Activated CD8-positive, alpha-beta memory T cell treated with anti-CD3 and anti-CD28 coated beads, Interleukin-2, amount 50 U/mL, for 48 hours (primary cell): ENCODE measurements around the gene ARHGEF16.

Source experiments
- DNase-seq: peaks from one replicate; pipeline ENCODE4 v3.0.0-alpha.2; 2020

Gene ARHGEF16

DNA sequence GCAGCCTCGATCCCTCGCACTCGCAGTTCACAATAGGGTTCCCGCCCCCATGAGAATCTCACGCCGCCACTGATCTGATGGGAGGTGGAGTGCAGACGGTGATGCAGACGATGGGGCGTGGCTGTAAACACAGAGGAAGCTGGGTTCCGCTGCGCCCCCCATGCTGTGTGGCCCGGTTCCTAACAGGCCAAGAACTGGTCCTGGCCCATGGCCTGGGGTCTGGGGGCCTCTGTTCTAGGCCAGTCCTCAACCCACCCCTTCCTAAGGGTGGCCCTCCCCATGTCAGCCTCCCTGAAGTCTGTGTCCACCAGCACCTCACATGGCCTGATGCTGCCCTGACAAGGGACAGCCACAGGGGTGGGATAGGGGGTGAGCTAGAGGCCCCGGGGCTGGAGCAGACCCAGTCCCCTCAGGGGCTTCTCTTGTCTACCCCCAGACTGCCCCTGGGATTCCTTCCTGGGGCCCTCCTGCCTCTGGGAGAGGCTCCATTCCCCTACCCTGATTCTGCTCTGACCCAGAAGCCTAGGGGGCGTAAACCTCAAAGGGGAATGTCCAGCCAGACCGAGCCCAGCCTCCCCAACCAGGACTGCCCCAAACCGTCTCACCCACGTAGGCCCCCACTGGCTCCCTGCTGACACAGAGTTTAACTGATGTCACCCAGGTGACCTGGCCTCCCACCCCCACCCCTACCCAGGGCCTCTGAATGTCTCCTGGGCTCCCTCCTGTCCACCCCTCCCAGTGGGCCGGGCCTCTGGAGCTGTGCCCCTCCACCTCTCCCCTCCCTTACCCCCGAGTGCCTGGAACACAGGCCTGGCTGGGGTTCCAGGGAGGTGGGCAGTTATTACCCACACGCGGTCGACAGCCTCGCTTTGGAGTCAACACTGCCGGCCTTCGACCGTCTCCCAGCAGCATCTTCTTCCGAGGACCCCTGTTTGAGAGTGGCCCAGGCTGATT, 14.8 kb upstream of the ARHGEF16 start:
- no peak for DNase-seq

GRCh38 chr1:3440300-3440681, 14.2 kb upstream of the ARHGEF16 start:
- no peak for DNase-seq

DNA sequence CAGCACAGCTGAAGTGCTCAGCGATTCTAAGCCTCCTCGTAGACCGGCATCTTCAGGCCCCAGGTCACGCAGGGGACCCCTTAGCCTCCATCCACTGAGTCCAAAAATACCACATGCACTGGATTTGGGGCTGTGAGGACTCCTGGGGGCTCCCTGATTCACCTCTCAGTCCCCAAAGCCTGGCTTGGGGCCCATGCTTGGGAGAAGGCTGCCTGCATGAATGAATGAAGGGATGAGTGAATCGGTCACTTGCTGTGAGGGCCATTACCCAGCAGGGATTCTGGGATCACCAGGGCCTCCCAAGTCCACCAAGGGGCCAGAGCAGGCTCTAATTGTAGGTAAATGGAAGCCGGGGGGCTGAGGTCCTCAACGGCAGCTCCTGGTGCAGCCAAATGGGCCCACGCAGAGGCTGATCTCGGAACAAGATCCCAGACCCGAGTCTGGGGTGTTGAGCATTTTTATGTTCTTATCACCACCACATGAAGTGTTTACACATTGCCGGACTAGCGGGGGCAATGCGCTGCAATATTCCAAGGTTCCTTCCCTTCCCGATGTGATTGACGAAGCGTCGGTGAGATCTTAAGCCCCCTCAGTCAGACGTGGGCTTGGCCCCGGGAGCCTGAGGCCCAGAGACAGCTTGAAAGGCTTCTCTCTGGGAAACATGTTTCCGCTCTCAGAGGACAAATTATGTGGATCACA, 13.6 kb upstream of the ARHGEF16 start:
- DNase-seq, result no peak

DNA sequence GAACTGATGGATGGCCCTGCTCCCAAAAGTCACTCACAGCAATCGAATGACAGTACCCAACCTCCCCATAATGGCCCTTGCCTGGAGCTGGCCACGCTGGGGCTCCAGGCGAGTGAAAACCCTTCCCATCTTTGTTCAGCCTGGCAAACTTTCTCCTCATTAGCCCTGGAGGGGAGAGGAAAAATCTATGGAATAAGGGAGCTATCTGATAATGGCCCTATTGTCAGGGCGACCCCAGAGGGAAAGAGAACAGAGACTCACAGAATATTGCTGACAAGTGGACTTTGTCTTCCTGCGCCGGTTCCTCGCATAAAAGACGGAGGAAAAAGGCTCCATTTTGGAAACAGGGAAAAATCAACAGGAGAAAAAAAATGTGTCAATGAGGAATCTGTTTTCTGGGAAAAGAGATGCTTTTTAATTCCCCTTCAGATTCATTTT, 13.0 kb upstream of the ARHGEF16 start:
- no peak for DNase-seq

DNA sequence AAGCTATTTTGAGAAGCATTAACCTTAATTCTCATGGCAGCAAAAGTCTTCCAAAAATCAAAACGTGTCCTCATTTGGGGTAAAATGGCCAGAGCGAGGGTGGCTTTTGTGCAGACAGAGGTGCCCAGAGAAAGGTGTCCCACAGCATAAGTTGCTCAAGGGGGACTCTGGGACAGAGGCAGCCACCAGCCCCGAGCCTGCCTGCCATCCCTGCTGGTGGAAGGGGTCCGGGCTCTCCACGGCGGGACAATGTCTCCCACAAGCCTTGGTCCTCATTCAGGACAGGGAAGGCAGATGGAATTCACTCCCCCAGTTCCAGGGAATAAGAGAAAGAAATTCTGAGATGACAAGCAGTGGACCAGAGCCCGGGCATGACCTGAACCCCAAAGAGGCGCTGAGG, 12.6 kb upstream of the ARHGEF16 start:
- DNase-seq, result no peak

DNA sequence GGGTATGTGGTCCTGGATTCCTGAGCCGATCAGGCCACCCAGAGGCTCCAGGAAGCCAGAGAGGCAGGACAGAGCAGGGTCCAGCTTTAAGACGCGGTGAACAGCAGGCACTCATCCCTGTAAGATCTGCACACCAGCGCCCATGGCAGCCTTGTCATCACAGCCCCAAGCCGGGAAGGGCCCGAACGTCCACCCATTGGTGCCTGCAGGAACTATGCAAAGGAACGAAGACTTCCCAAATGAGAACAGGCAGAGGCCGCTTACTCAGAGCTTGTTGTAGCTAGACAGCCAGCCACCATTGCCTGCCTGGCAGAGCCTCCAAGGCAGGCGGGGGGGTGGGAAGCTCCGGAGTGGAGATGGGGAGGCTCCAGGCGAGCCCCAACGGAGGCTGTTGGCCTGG, 12.1 kb upstream of the ARHGEF16 start:
- no peak for DNase-seq

DNA sequence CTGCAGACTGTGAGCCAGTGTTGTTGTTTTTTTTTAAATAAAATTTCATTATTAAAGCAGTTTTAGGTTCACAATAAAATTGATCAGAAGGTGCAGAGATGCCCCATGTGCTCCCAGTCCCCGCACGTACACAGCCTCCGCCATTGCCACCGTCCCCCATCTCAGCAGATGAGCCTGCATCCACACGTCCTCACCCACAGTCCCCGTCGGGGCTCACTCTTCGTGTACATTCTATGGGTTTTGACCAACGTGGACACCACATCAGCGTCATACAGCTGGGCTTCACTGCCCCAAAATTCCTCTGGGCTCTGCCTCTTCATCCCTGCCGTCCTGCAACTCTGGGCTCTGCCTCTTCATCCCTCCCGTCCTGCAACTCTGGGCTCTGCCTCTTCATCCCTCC, 11.6 kb upstream of the ARHGEF16 start:
- no peak for DNase-seq

DNA sequence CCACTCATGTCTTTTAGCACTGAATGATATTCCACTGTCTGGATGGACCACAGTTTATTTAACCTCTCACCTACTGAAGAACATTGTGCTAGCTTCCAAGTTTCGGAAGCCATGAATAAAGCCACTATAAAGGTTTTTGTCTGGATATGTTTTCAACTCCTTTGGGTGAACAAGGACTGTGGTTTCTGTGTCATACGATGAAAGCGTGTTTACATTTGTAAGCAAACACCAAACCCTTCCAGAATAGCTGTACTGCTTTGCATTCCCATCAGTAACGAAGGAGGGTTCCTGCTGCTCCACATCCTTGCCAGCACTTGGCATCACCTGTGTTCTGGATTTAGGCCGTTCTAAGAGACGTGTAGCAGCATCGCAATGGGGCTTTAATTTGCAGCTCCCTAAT, 10.7 kb upstream of the ARHGEF16 start:
- no peak for DNase-seq

GRCh38 chr1:3444298-3444697, 10.2 kb upstream of the ARHGEF16 start:
- DNase-seq, result no peak

- DNase-seq, result no peak
These were observed 9.7 kb upstream of the ARHGEF16 start for GRCh38 chr1:3444736-3445135.

DNA sequence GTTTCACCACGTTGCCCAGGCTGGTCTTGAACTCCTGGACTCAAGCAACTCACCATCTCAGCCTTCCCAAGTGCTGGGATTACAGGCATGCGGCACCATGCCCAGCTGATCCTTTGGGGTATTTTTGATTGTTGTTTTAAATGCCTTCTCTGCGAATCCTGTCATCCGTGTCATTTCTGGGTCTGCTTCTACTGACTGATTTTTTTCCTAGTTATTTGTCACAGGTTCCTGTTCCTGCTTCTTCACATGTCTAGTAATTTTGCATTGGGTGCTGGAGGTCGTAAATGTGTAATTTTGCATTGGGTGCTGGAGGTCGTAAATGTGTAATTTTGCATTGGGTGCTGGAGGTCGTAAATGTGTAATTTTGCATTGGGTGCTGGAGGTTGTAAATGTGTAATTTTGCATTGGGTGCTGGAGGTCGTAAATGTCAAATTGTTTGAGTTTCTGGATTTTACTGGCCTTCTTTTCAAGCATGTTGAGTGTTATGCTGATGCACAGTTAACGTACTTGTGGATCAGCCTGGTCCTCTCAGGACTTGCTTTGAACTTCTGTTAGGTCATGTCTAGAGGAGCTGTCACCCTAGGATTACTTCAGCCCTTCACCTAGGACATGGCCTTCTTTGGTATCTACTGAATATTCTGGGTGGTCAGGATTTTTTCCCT, 4.1 kb upstream of the ARHGEF16 start:
- no peak for DNase-seq

DNA sequence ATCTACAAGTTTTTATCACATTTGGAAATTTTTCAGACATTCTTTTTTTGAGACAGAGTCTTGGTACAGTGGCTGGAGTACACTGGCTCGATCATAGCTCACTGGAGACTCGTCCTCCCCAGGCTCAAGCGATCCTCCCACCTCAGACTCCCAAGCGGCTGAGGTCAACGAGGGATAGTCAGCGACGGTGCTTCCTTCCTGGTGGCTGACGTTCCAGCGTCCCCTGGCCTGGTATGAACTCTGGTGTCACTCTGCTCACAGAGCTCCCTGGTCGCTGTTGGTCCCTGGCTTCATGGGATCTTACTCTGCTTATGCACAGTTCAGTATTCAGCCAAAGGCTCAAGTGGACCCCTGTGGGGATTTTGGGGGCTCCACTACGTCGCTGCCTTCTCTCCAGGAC, 3.5 kb upstream of the ARHGEF16 start:
- no peak for DNase-seq

DNA sequence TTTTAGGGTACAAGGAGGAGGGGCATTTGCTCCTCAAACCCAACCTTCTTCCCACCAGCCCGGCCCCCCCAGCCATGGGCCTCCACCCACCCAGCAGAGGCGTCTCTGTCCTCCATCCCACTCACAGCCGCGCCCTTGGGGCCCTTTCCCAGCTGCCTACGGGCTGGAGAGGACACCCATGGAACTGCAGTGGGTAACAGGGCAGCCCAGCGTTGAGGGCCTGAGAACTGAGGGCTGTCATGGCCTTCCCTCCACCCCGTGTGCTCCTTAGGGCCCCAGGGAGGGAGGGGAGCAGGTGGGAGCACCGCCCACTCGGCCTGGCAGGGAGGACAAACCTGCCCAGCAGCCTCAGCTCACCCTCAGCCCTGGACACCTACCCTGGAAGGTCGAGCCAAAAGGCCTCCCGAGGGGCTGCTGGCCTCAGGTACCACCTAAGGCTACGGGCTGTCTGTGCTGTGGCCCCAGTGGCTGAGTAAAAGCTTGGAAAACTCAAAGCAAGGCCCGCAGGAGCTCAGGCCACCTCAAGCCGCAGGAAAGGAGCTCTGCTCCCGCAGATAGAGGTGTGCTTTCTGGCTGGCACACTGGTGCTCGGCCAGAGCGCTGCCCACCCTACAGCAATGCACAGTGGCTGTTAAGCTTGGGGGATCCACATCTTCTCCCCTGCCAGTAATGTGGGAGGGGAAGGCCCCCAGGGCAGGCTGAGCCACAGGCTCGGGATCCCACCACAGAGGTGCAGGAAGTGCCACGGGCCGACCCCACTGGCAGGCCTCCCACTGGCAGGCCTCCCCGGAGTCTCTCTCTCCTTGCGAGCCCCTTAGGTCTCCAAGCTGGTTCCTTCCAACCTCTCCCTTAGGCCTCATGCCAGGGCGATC, 2.2 kb upstream of the ARHGEF16 start:
- DNase-seq, result no peak

GRCh38 chr1:3452866-3453175, 1.6 kb upstream of the ARHGEF16 start:
- no peak for DNase-seq

GRCh38 chr1:3453203-3453761, 1.2 kb upstream of the ARHGEF16 start:
- peak; percentile 90 for DNase-seq

GRCh38 chr1:3454811-3455618, 550 bp downstream of the ARHGEF16 start:
- no peak for DNase-seq

- no peak for DNase-seq
These were observed 1.4 kb downstream of the ARHGEF16 start for GRCh38 chr1:3455670-3456448.

DNA sequence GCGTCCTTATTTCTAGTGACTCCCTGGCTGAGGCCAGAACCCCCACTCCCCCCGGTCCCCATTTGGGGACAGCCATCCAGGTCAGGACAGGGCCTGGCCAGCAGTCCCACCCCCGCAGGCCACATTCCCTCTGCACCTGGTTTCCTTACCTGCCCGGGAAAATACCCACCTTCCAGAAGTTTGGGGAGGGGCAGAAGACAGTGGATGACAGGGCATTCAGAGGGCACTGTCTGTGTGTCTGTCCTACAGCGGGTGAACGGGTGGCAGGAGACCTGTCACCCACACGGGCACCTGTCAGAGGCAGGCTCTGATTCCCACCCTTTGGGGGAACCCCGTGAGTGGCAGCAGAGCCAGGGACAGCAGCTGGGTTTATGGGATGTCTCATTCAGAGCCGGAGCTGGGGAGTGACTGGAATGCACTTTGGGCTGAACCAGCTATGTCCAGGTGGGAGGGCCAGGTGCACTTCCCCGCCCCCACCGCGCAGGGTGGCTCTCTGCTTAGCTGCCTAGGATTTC, 2.0 kb downstream of the ARHGEF16 start:
- DNase-seq, result no peak

GRCh38 chr1:3456964-3457909, 2.8 kb downstream of the ARHGEF16 start:
- no peak for DNase-seq
